NCI-H510A (cell line): ENCODE results near the gene FOXE3.

ENCODE experiments used
- DNase-seq: peaks from one replicate; lab custom pipeline; 2025; lab: John Stamatoyannopoulos, UW

Gene FOXE3

GRCh38 chr1:47405697-47406096, 10.4 kb upstream of the FOXE3 start:
- no peak for DNase-seq

DNA sequence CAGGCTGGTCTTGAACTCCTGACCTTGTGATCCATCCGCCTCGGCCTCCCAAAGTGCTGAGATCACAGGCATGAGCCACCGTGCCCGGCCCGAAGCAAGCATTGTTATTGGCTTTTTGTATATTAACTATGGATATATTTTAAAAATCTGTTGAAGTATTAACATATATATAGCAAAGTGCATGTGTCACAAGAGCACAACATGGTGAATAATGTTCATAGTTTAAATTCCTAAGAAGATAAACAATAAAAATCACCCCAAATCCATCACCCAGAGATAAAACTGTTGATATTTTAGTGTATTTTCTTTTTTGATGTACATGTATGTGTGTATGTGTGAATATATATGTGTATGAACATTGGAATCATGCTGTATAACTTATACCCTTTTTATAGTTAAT, 9.1 kb upstream of the FOXE3 start:
- no peak for DNase-seq

GRCh38 chr1:47407481-47407880, 8.6 kb upstream of the FOXE3 start:
- DNase-seq = no peak

- no peak for DNase-seq
Observed at GRCh38 chr1:47409311-47410067, 6.6 kb upstream of the FOXE3 start.

- no peak for DNase-seq
Observed at GRCh38 chr1:47410068-47410455, 6.0 kb upstream of the FOXE3 start.

DNA sequence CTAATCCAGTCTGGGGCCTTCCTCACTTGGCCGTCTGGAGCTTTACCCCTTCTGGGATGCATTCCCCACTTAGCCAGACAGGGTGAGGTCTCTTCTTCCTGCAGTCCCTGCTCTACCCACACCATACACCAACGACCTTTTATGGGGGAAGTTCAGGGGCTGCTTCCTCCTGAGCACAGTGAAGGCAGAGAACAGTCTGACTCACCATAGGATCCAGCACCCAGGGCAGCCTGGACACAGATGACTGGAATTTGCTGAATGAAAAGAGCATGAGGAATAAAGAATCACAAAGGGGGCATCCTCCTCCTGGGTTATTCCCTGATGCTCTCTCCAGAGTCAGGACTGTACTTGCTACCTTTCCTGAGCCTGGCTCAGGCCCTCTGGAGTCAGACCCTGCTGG, 4.6 kb upstream of the FOXE3 start:
- no peak for DNase-seq

GRCh38 chr1:47412437-47412836, 3.6 kb upstream of the FOXE3 start:
- no peak for DNase-seq

- DNase-seq = no peak
Observed at GRCh38 chr1:47416319-47417169, 459 bp downstream of the FOXE3 start.

GRCh38 chr1:47417170-47418044, 1.3 kb downstream of the FOXE3 start:
- DNase-seq = no peak

DNA sequence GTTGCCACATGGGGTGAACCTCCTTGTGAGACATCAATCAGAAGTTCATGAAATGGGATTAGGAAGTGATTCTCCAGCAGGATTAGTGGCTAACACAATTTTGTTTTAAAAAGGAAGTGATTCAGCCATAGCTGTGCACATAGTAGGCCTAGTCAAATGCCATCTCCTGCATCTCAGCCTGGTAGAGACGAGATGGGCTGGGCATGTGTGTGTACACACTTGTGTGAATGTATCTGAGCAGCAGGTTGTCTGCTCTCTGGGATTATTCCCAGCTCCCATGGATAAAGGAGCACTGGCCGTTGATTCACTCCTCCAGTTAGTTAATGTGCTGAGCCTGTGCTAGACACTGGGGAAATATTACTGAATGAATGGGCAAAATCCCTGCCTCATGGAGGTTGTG, 2.0 kb downstream of the FOXE3 start:
- no peak for DNase-seq

DNA sequence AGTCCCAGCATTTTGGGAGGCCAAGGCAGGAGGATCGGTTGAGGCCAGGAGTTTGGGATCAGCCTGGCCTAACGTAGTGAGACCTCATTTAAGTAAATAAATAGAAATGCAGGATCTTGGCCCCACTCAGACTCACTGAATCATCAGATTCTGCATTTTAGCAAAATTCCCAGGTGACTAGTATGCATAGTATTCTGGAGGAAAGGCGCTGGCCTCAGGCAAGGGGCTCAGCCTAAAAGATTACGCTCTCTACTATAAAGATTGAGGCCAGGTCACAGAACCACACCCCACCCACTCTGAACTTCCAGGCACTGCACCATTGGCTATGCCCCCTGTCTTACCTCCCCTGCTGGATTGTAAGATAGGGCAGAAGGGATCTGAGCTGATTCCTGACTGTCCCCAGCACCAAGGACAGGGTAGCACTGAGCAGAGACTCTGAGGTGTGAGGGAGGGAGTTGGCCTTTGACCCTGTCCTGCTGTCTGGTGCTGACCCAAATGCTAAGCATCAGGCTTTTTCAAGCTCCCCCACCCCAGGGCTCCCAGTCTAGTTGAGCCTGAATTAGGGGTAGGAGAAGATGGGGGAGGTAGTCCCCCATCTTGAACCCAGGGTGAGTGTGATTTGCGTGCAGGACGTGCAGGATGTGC, 2.7 kb downstream of the FOXE3 start:
- no peak for DNase-seq

DNA sequence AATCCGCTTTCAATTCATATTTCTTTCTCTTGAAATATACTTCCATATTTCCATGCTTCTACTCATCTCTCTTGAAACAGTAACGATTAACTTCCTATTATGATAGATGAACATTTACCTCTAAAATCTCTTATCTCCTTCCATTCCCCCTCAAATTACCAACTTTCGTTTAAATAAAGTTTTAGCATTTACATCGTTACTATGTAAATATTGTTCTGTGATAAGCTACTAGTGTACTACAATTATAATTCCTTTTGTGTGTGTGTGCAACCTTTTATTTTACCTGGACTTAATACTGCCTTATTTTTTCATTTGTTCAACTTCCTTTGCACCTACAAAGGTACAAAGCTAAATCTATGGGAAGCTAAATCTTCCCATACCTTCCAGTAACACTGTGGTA, 4.5 kb downstream of the FOXE3 start:
- DNase-seq = no peak

- DNase-seq = no peak
Observed at GRCh38 chr1:47423872-47424271, 7.8 kb downstream of the FOXE3 start.

DNA sequence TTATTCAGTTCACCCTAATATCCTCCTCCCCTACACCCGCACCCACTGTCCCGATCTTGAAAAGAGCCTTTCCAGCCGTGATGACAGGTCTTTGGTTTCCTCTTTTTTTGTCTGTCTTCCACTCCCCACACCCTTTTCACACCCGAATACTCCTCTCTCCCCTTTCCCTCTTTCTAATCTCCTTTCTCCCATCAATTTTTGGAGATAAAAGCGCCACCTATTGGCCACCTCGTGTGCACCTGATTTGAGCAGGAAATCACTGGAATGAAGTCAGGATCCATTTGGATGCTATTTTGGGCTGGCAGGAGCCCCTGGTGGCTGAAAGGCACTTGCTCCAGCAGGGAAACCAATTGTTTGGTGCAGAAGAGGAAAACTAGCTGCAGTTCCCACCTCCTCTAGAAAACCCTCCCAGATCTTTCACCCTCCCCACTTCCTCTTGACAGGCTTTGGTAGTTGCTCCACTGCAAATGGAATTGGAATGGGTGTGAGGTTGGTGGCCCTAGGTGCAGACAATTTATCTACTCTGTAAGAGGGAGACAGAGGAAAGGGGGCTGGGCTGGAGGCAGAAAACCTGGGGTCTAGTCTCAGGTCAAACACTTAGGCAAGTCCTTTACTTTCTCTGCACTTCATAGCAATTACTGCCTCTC, 8.4 kb downstream of the FOXE3 start:
- DNase-seq = no peak

DNA sequence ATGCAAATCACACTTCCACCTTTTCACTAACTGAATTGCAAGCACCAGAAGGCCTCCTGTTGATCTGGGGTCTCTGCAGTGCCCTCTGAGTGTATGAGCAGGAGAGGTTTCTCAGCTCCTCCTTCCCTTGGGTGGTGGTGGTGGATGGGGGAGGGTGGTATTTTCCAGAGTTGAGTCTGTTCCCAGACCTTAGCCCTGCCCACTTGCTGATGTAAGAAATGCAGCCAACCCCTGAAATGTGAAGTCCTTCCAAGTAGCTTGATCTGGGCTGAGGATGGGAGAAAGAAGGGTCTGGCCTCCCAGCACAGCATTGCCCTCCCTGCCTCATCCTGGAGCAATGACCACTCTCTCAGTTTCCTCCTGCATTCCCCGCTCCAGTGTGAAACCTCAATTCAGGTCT, 15.4 kb downstream of the FOXE3 start:
- DNase-seq = no peak

- no peak for DNase-seq
Observed at GRCh38 chr1:47432071-47433036, 16.3 kb downstream of the FOXE3 start.

DNA sequence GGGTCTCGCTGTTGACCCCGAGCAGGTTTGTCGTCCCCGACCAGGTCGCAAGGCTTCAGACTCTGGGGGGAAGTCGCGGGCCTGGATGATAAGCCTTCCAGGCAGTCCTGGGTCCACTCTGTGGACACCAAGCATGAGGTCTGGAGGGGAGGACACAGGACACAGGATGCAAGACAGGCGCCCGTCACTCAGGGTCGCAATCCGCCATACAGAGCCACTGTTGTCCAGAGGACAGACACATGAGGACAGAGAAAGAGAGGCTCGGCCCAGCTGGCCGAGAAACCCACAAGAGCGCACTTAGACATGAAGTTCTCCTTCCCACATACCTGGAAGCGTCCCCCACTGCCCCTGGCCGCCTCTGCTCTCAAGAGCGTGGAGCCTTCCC, 16.9 kb downstream of the FOXE3 start:
- no peak for DNase-seq

DNA sequence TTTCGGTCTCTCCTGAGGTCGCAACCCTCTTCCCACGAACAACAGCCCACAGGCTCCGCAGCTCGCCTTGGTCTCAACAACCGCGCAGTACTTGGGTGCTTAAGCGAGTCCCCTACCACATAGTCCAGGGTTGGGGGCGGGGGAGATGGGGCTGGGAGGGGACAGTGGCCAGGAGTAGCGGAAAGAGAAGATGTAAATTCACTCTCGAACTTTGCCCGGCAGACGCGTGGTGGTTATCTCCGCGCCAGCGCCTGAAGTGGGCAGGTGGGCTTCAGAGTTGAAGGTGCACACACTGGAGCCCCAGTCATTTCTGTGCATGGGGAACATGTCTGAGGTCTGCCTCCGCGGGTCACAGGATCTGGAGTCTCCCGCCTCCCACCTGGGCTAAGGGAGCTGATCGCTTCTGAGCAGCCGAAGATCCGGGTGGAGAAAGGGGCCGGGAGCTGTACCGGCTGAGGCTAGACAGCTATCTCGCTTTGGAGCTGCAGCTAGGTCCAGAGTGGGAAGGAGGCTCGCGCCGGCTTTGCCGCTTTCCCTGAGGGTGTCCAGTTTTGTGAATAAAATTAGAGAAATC, 17.5 kb downstream of the FOXE3 start:
- DNase-seq = no peak

GRCh38 chr1:47434051-47434842, 18.2 kb downstream of the FOXE3 start:
- DNase-seq = no peak
